K562 (cell line): ENCODE data around the gene PIM3. TPM values are rescaled to one million over a fixed set of nuclear protein-coding genes. Genes with fewer than 3 reads are reported as not detected.

Experiments
- ATAC-seq: fragments of 200-7000 bp; cut with Tn5 transposase; 3 replicates; pipeline ENCODE4 v1.9.1; 2020; ENCODE audit warnings: moderate library complexity
- BruUV-seq: library from RNA; stranded (reverse); fragments of 400-500 nt; replicated peaks from 2 replicates; lab custom pipeline; 2021; lab: Mats Ljungman, UMichigan
- CTCF ChIA-PET: fragments of 300-600 bp; formaldehyde crosslinking; extraction: SDS; loops from one replicate; lab custom pipeline; 2021; ENCODE audit warnings: low intra/inter-chr PET ratio; lab: Yijun Ruan, JAX
- POLR2A ChIA-PET: fragments of 300-600, 350-650 bp; sonication (Branson Sonifier 250); formaldehyde crosslinking; extraction: SDS; loops from one replicate; lab custom pipeline; 2021; ENCODE audit warnings: antibody characterized with exemption, inconsistent platforms; lab: Yijun Ruan, JAX
- DNase-seq, 4 experiments: peaks; one replicate each; pipeline versions ENCODE4 v3.0.0 to v3.0.0-alpha.2; 2011 to 2018; ENCODE audit warnings: low spot score in 3 of 4, mixed read lengths in 3 of 4; ENCODE audit errors: extremely low read depth in 1 of 4
- FAIRE-seq: peaks from 2 replicates; lab custom pipeline; 2011; peaks lifted over from hg19 to GRCh38; lab: Jason Lieb, UNC
- H2AFZ ChIP-seq: 2 replicates; pipeline ENCODE4 v1.6.0; 2011; ENCODE audit warnings: low read depth, low read length, control low read depth, inconsistent platforms
- H3K27ac ChIP-seq: fragments of 200-600 bp; 3 replicates; pipeline ENCODE4 v1.8.0; 2011; ENCODE audit warnings: low read depth, mild to moderate bottlenecking, control low read depth, inconsistent platforms, low read length, moderate library complexity, mixed read lengths; ENCODE audit errors: extremely low read depth
- H3K27me3 ChIP-seq, 2 experiments: fragments of 300-600 bp in 1 of 2; 2 replicates in 1 of 2; 3 replicates in 1 of 2; pipeline versions ENCODE4 v1.6.0 to v1.8.0; 2011; ENCODE audit warnings: inconsistent platforms in 2 of 2, low read length in 2 of 2, mild to moderate bottlenecking in 1 of 2, mixed read lengths in 1 of 2, moderate library complexity in 1 of 2; ENCODE audit not compliant: control insufficient read depth in 2 of 2, insufficient read depth in 2 of 2
- H3K36me3 ChIP-seq: fragments of 300-600 bp; 3 replicates; pipeline ENCODE4 v1.8.0; 2011; ENCODE audit warnings: mild to moderate bottlenecking, low read length, inconsistent platforms; ENCODE audit not compliant: control insufficient read depth, insufficient read depth
- H3K4me1 ChIP-seq, 2 experiments: fragments of 200-600 bp in 1 of 2; replicated peaks in 1 of 2; 2 replicates in 1 of 2; 3 replicates in 1 of 2; pipeline versions ENCODE4 v1.5.1 to v1.8.0; 2011; ENCODE audit warnings: inconsistent platforms in 2 of 2, low read length in 2 of 2, mild to moderate bottlenecking in 1 of 2, mixed read lengths in 1 of 2, moderate library complexity in 1 of 2; ENCODE audit not compliant: control insufficient read depth in 2 of 2, insufficient read depth in 2 of 2
- H3K4me2 ChIP-seq: 2 replicates; pipeline ENCODE4 v1.6.1; 2011; ENCODE audit warnings: low read length, control low read depth, inconsistent platforms, mixed read lengths; ENCODE audit not compliant: insufficient read depth
- H3K4me3 ChIP-seq: fragments of 200-600 bp; sonication (generic), shearing (Covaris generic); 2 replicates; pipeline ENCODE4 v1.5.1; 2016; ENCODE audit warnings: control low read depth, inconsistent platforms
- H3K79me2 ChIP-seq: fragments of 200-600 bp; 3 replicates; pipeline ENCODE4 v1.8.0; 2011; ENCODE audit warnings: low read length, inconsistent platforms; ENCODE audit not compliant: control insufficient read depth, insufficient read depth
- H3K9ac ChIP-seq, 2 experiments: 2 replicates each; pipeline versions ENCODE4 v1.6.0 to v1.6.1; 2011; ENCODE audit warnings: low read depth in 2 of 2, low read length in 2 of 2, control low read depth in 1 of 2, inconsistent platforms in 1 of 2, mild to moderate bottlenecking in 1 of 2, mixed read lengths in 1 of 2; ENCODE audit not compliant: insufficient read depth in 1 of 2
- H3K9me1 ChIP-seq: one replicate; pipeline ENCODE4 v1.6.0; 2011; ENCODE audit warnings: inconsistent platforms, mild to moderate bottlenecking, low read length, moderate library complexity; ENCODE audit not compliant: control insufficient read depth, insufficient read depth
- H3K9me3 ChIP-seq: replicated peaks from 2 replicates; pipeline ENCODE4 v1.5.1; 2011; ENCODE audit warnings: low read depth, low read length, inconsistent platforms; ENCODE audit not compliant: control insufficient read depth, insufficient read depth
- H4K20me1 ChIP-seq: replicated peaks from 2 replicates; pipeline ENCODE4 v1.6.1; 2011; ENCODE audit warnings: low read length, inconsistent platforms, mixed read lengths; ENCODE audit not compliant: control insufficient read depth, insufficient read depth
- BHLHE40 ChIP-seq: IDR thresholded peaks from 2 replicates; pipeline ENCODE4 v1.6.1; 2011; ENCODE audit warnings: low read length, improper control_type of control experiment
- FIP1L1 ChIP-seq: fragments of 200-400 bp; formaldehyde crosslinking; IDR thresholded peaks from 2 replicates; pipeline ENCODE4 v1.6.1; 2018; ENCODE audit warnings: mild to moderate bottlenecking, low read depth, low read length; ENCODE audit not compliant: poor library complexity, severe bottlenecking
- HSF4 ChIP-seq: fragments of 250-450 bp; sonication (Bioruptor Pico); IDR thresholded peaks from 2 replicates; pipeline ENCODE4 v2.1.2; 2022; ENCODE audit warnings: mild to moderate bottlenecking, moderate library complexity, borderline replicate concordance
- LCOR ChIP-seq: sonication (generic); formaldehyde crosslinking; IDR thresholded peaks from 2 replicates; pipeline ENCODE4 v1.8.0; 2022; ENCODE audit warnings: mild to moderate bottlenecking, missing genetic modification reagents
- MCM5 ChIP-seq: fragments of 450-650 bp; IDR thresholded peaks from 2 replicates; pipeline ENCODE4 v1.6.1; 2016; ENCODE audit warnings: low read depth
- ZNF174 ChIP-seq: fragments of 250-450 bp; sonication (Bioruptor Pico); IDR thresholded peaks from 2 replicates; pipeline ENCODE4 v1.4.0; 2020; ENCODE audit warnings: mild to moderate bottlenecking
- ZNF561 ChIP-seq: fragments of 450-650 bp; formaldehyde crosslinking; conservative IDR thresholded peaks from 2 replicates; pipeline ENCODE4 v1.4.0; 2020; ENCODE audit warnings: mild to moderate bottlenecking, moderate library complexity
- WGBS: fragments of 100-300 bp; shearing (Covaris generic); methylation state at CpG from one replicate; pipeline ENCODE4 v1.1.6; 2016; ENCODE audit warnings: low coverage, mixed read lengths; ENCODE audit not compliant: insufficient coverage; ENCODE audit errors: missing lambda C conversion rate; 5-methylcytosine and 5-hydroxymethylcytosine counted together
- in situ Hi-C: fragments of 300-500 bp; cut with MboI; formaldehyde crosslinking; loops from 4 replicates; pipeline ENCODE4 v1.15.0; 2018; ENCODE audit warnings: inconsistent platforms, mixed read lengths
- intact Hi-C: fragments of 100-400 bp; cut with micrococcal nuclease; formaldehyde crosslinking; loops from 2 replicates; pipeline ENCODE4 v1.14.2; 2022
- polyA plus RNA-seq, 8 experiments: library from polyadenylated mRNA; depleted of rRNA in 4 of 8; stranded (reverse) in 5 of 8; unstranded in 3 of 8; fragments of >200 nt; fragmentation: Nextera tagmentation in 2 of 8; fragmentation: Illumina TruSeq in 1 of 8; extraction: Ambion mirVana in 2 of 8; extraction: Trizol in 1 of 8; gene quantifications; 2 replicates each; pipeline versions ENCODE4 v1.2.1 to v1.2.3, GENCODE V29; 2011 to 2014; ENCODE audit warnings: inconsistent platforms in 1 of 8, missing spikeins in 1 of 8
- total RNA-seq, 7 experiments: library from RNA; depleted of rRNA in 6 of 7; stranded (reverse); fragments of >200 nt in 6 of 7; fragmentation: Illumina TruSeq in 2 of 7; extraction: Trizol in 2 of 7; gene quantifications; 2 replicates each; pipeline versions ENCODE4 v1.2.1 to v1.2.3, GENCODE V29; 2011 to 2021; ENCODE audit warnings: low replicate concordance in 1 of 7
- TF ChIP-seq, protein P1 (sequence below), 2 experiments: fragments of 450-650 bp; IDR thresholded peaks; 2 replicates each; pipeline ENCODE4 v1.6.1; 2018; ENCODE audit warnings: mild to moderate bottlenecking in 2 of 2, low read depth in 1 of 2; ENCODE audit not compliant: partially characterized antibody in 2 of 2
- TF ChIP-seq, protein P2 (sequence below): fragments of 250-450 bp; sonication (Bioruptor Pico); IDR thresholded peaks from 2 replicates; pipeline ENCODE4 v1.8.0; 2022; ENCODE audit warnings: moderate library complexity, mild to moderate bottlenecking, inconsistent platforms
- TF ChIP-seq, protein P3 (sequence below): fragments of 250-450 bp; sonication (Bioruptor Pico); IDR thresholded peaks from 2 replicates; pipeline ENCODE4 v1.8.0; 2021; ENCODE audit warnings: moderate library complexity, mild to moderate bottlenecking, inconsistent platforms
- TF ChIP-seq, protein P4 (sequence below): sonication (generic); formaldehyde crosslinking; IDR thresholded peaks from 2 replicates; pipeline ENCODE4 v1.8.0; 2022; ENCODE audit warnings: missing genetic modification reagents, mild to moderate bottlenecking, borderline replicate concordance

The PIM3 gene
- total and polyA plus RNA-seq, 9 of the 15 experiments (the other 6 are each of a cell fraction or from before 2014, with no cell fraction given): 0.24 to 40.5 (median 5.3) TPM

DNA sequence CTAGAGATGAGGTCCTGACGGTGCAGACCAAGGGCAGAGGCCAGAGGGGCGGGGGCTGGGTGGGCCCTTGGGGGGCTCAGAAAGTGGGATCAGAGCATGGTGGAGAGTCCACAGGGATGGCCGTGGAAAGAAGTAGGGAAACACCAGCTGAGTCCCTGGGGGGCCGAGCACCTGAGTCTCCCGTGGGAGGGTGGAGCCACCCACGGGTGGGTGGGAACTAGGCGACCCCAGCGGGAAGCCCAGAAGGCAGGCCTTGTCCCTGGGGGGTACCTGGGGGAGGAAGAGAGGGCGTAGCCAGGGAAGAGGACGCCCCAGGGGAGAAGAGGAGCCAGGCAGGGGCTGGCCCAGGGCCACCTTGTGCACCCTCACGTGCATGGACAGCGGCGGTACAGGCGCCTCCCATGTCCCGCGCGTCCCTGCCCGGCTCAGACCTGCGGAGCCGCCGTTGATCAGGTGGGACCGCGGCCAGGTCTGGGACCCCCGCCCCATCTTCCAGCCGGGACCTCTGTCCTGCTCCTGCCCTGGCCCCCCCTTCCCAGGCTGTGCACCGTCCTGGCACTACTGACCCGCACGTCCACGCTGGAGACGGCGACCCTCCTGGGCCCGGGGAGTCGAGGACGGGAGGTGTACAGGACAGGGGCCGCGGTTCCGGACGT is 31.9 kb upstream of the PIM3 start:
- Histone ChIP-seq H3K4me3 (no peak overlapping the region), H3K9ac (no peak overlapping the region), H3K27me3 (no peaks in the 10 kb centered on the region), H3K79me2 (no peaks in the 10 kb centered on the region), H3K36me3 (0 out of 3 replicates have a peak, but pooled peaks cover 2% of the 10 kb centered on the region), H3K4me2 (no peak overlapping the region), H2AFZ (no peak overlapping the region), H4K20me1 (no peaks in the 10 kb centered on the region), H3K4me1 (peaks cover 4 to 37% of the 10 kb centered on the region in 2 experiments; a peak in 3 of 5 replicates), H3K9me1 (no peaks in the 10 kb centered on the region), H3K27ac (no peak overlapping the region), H3K9me3 (no peaks in the 10 kb centered on the region)
- FAIRE-seq (no peak), ATAC-seq (no peak), DNase-seq (no peak)
- BruUV-seq: no TSS peak
- intact Hi-C loops (loop anchor here (1.0 kb wide), 1 partner anchor 102 kb away; no protein-coding TSS in a partner anchor), in situ Hi-C loops (no loop called here)
- CTCF ChIA-PET: interaction anchor here (2.9 to 3.4 kb wide), 2 partner anchors 84 to 102 kb away, joined by 12 to 37 read pairs; partner anchors contain the start of gene IL17REL
- POLR2A ChIA-PET: no interaction called here
- WGBS: 28% methylated on average over 12 of the region's 38 CpGs
- TF ChIP-seq BHLHE40 (0 out of 2 replicates have a peak, but pooled peaks have one; percentile 36), HSF4 (CRISPR knock-in tag) (no peak), ZNF174 (CRISPR knock-in tag) (no peak), MCM5 (no peak), ZNF561 (CRISPR knock-in tag) (no peak), FIP1L1 (peak; percentile 14), LCOR (CRISPR knock-in tag) (no peak)
- TF ChIP-seq, protein P1, sequence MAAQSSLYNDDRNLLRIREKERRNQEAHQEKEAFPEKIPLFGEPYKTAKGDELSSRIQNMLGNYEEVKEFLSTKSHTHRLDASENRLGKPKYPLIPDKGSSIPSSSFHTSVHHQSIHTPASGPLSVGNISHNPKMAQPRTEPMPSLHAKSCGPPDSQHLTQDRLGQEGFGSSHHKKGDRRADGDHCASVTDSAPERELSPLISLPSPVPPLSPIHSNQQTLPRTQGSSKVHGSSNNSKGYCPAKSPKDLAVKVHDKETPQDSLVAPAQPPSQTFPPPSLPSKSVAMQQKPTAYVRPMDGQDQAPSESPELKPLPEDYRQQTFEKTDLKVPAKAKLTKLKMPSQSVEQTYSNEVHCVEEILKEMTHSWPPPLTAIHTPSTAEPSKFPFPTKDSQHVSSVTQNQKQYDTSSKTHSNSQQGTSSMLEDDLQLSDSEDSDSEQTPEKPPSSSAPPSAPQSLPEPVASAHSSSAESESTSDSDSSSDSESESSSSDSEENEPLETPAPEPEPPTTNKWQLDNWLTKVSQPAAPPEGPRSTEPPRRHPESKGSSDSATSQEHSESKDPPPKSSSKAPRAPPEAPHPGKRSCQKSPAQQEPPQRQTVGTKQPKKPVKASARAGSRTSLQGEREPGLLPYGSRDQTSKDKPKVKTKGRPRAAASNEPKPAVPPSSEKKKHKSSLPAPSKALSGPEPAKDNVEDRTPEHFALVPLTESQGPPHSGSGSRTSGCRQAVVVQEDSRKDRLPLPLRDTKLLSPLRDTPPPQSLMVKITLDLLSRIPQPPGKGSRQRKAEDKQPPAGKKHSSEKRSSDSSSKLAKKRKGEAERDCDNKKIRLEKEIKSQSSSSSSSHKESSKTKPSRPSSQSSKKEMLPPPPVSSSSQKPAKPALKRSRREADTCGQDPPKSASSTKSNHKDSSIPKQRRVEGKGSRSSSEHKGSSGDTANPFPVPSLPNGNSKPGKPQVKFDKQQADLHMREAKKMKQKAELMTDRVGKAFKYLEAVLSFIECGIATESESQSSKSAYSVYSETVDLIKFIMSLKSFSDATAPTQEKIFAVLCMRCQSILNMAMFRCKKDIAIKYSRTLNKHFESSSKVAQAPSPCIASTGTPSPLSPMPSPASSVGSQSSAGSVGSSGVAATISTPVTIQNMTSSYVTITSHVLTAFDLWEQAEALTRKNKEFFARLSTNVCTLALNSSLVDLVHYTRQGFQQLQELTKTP (IDR thresholded peaks at IDR 0.05; ENCODE audit: low read depth in 1 of 2, partially characterized antibody in 2 of 2): no peak
- TF ChIP-seq, protein P2, sequence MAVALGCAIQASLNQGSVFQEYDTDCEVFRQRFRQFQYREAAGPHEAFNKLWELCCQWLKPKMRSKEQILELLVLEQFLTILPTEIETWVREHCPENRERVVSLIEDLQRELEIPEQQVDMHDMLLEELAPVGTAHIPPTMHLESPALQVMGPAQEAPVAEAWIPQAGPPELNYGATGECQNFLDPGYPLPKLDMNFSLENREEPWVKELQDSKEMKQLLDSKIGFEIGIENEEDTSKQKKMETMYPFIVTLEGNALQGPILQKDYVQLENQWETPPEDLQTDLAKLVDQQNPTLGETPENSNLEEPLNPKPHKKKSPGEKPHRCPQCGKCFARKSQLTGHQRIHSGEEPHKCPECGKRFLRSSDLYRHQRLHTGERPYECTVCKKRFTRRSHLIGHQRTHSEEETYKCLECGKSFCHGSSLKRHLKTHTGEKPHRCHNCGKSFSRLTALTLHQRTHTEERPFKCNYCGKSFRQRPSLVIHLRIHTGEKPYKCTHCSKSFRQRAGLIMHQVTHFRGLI (CRISPR knock-in tag): no peak
- TF ChIP-seq, protein P3, sequence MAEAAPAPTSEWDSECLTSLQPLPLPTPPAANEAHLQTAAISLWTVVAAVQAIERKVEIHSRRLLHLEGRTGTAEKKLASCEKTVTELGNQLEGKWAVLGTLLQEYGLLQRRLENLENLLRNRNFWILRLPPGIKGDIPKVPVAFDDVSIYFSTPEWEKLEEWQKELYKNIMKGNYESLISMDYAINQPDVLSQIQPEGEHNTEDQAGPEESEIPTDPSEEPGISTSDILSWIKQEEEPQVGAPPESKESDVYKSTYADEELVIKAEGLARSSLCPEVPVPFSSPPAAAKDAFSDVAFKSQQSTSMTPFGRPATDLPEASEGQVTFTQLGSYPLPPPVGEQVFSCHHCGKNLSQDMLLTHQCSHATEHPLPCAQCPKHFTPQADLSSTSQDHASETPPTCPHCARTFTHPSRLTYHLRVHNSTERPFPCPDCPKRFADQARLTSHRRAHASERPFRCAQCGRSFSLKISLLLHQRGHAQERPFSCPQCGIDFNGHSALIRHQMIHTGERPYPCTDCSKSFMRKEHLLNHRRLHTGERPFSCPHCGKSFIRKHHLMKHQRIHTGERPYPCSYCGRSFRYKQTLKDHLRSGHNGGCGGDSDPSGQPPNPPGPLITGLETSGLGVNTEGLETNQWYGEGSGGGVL: no peak
- TF ChIP-seq, protein P4, sequence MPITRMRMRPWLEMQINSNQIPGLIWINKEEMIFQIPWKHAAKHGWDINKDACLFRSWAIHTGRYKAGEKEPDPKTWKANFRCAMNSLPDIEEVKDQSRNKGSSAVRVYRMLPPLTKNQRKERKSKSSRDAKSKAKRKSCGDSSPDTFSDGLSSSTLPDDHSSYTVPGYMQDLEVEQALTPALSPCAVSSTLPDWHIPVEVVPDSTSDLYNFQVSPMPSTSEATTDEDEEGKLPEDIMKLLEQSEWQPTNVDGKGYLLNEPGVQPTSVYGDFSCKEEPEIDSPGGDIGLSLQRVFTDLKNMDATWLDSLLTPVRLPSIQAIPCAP (CRISPR knock-in tag): no peak
